ENCODE results near the gene NIM1K.
"Not testable (repeated sequence)": the region's sequence is repeated elsewhere in the genome, so short reads cannot be mapped to it uniquely, and the experiment has no call there.

Gene NIM1K

DNA sequence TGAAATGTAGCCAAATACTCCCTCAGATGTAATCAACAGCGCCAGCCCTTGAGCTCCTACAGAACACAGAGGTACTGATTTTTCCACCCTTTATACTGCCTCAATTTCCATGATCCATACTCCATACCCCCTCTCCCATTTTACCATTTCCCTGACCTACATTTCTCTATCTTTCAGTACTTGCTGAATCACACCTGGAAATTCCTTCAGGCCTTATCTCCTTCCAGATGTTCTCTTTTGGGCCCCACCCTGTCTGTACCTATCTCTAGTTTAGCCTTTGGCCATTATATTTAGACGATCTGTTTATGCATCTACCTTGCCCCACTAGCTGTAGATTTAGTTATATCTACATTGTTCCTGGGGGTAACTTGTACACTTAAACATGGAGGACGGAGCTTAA, 5.5 kb downstream of the NIM1K start:
- TF ChIP-seq, protein P1, sequence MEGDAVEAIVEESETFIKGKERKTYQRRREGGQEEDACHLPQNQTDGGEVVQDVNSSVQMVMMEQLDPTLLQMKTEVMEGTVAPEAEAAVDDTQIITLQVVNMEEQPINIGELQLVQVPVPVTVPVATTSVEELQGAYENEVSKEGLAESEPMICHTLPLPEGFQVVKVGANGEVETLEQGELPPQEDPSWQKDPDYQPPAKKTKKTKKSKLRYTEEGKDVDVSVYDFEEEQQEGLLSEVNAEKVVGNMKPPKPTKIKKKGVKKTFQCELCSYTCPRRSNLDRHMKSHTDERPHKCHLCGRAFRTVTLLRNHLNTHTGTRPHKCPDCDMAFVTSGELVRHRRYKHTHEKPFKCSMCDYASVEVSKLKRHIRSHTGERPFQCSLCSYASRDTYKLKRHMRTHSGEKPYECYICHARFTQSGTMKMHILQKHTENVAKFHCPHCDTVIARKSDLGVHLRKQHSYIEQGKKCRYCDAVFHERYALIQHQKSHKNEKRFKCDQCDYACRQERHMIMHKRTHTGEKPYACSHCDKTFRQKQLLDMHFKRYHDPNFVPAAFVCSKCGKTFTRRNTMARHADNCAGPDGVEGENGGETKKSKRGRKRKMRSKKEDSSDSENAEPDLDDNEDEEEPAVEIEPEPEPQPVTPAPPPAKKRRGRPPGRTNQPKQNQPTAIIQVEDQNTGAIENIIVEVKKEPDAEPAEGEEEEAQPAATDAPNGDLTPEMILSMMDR (IDR thresholded peaks at IDR 0.05; ENCODE audit: low read depth, low read length, missing control alignments): no peak
- H3K4me3 ChIP-seq (ENCODE audit: low read depth, low read length): no peak overlapping the region
- DNase-seq (ENCODE audit: low read depth): no peak

DNA sequence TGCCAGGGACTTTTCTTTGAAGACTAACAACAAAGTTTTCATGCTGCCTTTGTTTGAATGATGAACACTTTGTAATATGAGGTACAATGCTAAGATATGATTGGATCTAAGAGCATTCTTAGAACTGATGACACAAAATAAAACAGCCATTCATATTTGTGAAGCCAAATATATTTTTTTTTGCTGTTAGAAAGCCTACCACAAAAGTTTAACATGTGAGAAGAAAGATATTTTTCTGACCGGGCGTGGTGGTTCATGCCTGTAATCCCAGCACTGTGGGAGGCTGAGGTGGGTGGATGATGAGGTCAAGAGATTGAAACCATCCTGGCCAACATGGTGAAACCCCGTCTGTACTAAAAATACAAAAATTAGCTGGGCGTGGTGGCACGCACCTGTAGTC, 9.4 kb downstream of the NIM1K start:
- H3K4me3 ChIP-seq (ENCODE audit: low read depth, low read length); DNase-seq (ENCODE audit: low read depth): not testable (repeated sequence)

DNA sequence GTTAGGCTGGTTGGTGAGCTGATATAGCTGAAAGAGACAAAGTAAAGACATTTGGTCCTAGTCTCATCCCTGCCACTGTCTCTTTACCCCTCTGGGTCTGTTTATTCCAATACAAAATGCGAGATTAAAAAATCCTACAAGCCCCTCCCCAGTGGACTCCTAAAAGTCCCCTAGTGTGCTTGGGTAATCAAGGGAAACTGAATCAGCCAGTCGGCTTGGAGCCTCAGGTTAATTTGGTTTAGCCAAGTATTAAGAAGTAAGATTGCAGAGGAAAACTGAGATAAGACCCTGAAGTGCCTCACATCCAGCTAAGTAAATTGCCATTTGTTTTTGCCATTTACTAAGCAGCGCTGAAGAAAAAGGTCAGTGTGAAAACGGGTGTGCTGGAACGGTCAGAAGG, 10.4 kb downstream of the NIM1K start:
- TF ChIP-seq, protein P1 (IDR thresholded peaks at IDR 0.05; ENCODE audit: low read depth, low read length, missing control alignments): no peak
- no peak for DNase-seq (ENCODE audit: low read depth)

DNA sequence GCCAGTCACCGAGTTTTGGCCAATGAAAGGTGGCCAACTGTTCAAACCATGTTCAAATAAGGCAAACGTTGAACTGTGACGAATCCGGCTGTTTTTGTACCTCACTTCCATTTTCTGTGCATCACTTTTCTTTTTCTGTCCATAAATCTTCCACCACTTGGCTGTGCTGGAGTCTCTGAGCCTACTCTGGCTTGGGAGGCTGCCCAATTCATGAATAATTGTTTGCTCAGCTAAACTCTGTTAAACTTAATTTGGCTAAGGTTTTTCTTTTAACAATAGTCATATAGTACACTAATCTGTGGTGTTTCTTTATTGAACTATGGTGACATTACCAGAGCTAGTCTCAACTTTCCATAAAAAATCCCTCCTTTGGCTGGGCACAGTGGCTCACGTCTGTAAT, 11.3 kb downstream of the NIM1K start:
- no peak for DNase-seq (ENCODE audit: low read depth)
- H3K4me3 ChIP-seq (ENCODE audit: low read depth, low read length): no peak overlapping the region
- TF ChIP-seq, protein P1 (IDR thresholded peaks at IDR 0.05; ENCODE audit: low read depth, low read length, missing control alignments): no peak

More for the DNA sequence above, 10.4 kb downstream of the NIM1K start:
- H3K4me3 ChIP-seq (ENCODE audit: low read depth, low read length): no peak overlapping the region

DNA sequence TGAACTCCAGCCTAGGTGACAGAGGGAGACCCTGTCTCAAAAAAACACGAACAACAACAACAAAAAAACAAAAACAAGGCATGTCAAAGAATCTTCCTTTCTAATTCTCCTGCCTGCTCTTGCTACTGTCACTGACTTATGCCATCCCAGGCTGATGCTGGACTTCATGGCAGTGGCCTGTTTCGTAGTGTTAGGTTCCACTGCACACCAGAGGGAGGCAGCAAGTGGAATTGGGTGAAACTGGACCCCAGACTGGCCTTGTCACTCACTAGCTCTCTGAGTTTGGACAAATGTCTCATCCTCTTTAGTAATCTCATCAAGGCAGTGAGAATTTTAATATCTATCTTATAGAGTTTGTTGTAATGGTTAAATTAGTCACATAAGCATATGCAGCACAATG, 12.9 kb downstream of the NIM1K start:
- H3K4me3 ChIP-seq (ENCODE audit: low read depth, low read length): no peak overlapping the region
- DNase-seq (ENCODE audit: low read depth): no peak

DNA sequence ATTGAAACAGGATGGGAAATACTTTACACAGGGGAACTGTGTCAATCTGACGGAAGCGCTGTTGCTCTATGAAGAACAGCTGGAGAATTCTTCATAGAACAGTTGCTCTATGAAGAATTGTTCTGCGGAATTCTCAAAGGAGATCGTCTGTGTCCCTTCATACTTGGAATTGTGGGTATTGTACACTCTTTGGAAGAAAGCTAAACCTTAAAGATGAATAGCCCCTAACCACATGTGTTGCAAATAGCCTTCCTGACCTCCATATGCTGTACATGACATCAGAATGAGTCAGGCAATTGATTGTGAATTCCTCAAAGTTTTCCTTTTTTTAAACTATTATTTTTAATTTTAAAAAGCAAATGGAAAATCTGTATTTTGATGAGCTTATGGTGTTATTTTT, 15.6 kb downstream of the NIM1K start:
- TF ChIP-seq, protein P1 (IDR thresholded peaks at IDR 0.05; ENCODE audit: low read depth, low read length, missing control alignments): no peak
- DNase-seq (ENCODE audit: low read depth): no peak
- H3K4me3 ChIP-seq (ENCODE audit: low read depth, low read length): no peak overlapping the region

More for the DNA sequence above, 12.9 kb downstream of the NIM1K start:
- TF ChIP-seq, protein P1 (IDR thresholded peaks at IDR 0.05; ENCODE audit: low read depth, low read length, missing control alignments): no peak

DNA sequence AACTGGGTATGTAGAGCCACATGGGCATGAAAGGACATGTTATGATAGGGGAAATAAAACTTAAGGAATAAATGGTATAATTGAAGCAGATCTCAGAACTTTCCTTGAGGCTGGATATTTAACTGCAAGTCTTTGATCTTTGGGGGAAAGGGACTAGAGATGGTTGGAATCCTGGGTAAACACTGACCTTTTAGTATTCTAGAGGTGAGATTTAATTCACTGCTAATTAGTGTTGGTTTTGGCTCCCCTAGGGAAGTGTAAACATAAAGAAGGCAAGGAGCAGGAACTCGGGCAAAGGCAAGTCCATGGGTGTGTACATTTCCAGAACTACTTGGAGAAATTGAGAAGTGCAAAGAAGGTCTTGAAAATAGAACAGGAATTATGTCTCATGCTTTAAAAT, 16.6 kb downstream of the NIM1K start:
- DNase-seq (ENCODE audit: low read depth): no peak
- H3K4me3 ChIP-seq (ENCODE audit: low read depth, low read length): no peak overlapping the region
- TF ChIP-seq, protein P1 (IDR thresholded peaks at IDR 0.05; ENCODE audit: low read depth, low read length, missing control alignments): no peak

DNA sequence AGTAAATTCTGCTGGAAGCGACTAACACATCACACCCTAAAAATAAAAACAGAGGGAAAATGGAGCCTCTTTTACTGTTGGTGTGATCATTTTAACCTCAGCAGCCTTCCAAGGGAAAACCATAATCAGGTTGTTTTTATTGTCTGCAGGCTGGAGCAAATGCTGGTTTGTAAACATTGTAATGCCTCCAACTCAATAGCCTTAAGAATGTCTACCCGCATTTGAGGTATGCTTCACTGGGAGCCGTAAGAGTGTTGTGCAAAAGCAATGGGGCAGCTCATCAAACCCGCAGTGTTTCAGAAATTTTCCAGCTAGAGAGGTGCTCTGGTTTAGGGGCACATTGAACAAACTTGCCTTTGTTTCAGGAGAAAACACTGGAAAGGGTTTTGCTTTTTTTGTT, 17.0 kb downstream of the NIM1K start:
- TF ChIP-seq, protein P1 (IDR thresholded peaks at IDR 0.05; ENCODE audit: low read depth, low read length, missing control alignments): no peak

More for the DNA sequence above, 17.0 kb downstream of the NIM1K start:
- no peak for DNase-seq (ENCODE audit: low read depth)
- no peak overlapping the region for H3K4me3 ChIP-seq (ENCODE audit: low read depth, low read length)
